Neural crest cell (in vitro differentiated cells): Measurements from ENCODE around the gene POLD2. TPM values are rescaled to one million over a fixed set of nuclear protein-coding genes. Genes with fewer than 3 reads are reported as not detected.

ENCODE experiments used
- DNase-seq: peaks from one replicate; pipeline ENCODE4 v3.0.0; 2021; ENCODE audit warnings: low read depth, mixed read lengths, low spot score
- H3K27ac Mint-ChIP-seq: one replicate; pipeline ENCODE4 v1.8.0; 2021; ENCODE audit warnings: mild to moderate bottlenecking, mixed read lengths; ENCODE audit not compliant: unreplicated experiment
- H3K27me3 Mint-ChIP-seq: 2 replicates; pipeline ENCODE4 v1.8.0; 2021; ENCODE audit warnings: low read depth, mild to moderate bottlenecking, mixed read lengths
- H3K36me3 Mint-ChIP-seq: 2 replicates; pipeline ENCODE4 v1.8.0; 2021; ENCODE audit warnings: low read depth, mild to moderate bottlenecking, mixed read lengths
- H3K4me1 Mint-ChIP-seq: 2 replicates; pipeline ENCODE4 v1.8.0; 2021; ENCODE audit warnings: mixed read lengths
- H3K4me3 Mint-ChIP-seq: one replicate; pipeline ENCODE4 v1.8.0; 2021; ENCODE audit warnings: mild to moderate bottlenecking, mixed read lengths
- H3K9me3 Mint-ChIP-seq: 2 replicates; pipeline ENCODE4 v1.8.0; 2021; ENCODE audit warnings: mixed read lengths
- total RNA-seq: library from RNA; stranded (reverse); gene quantifications from 2 replicates; pipeline ENCODE4 v1.2.1, GENCODE V29; 2021
- TF ChIP-seq, protein P1 (sequence below): fragments of 200-600 bp; sonication (generic); conservative IDR thresholded peaks from 2 replicates; pipeline ENCODE4 v1.5.0; 2021; ENCODE audit warnings: antibody characterized with exemption, mild to moderate bottlenecking

Gene POLD2
- total RNA-seq, 1 donor from 2014 or later, result 159 TPM

- H3K36me3 Mint-ChIP-seq, result no peaks in the 10 kb centered on the region
- no peak for DNase-seq
- H3K9me3 Mint-ChIP-seq, result no peaks in the 10 kb centered on the region
- TF ChIP-seq, protein P1, sequence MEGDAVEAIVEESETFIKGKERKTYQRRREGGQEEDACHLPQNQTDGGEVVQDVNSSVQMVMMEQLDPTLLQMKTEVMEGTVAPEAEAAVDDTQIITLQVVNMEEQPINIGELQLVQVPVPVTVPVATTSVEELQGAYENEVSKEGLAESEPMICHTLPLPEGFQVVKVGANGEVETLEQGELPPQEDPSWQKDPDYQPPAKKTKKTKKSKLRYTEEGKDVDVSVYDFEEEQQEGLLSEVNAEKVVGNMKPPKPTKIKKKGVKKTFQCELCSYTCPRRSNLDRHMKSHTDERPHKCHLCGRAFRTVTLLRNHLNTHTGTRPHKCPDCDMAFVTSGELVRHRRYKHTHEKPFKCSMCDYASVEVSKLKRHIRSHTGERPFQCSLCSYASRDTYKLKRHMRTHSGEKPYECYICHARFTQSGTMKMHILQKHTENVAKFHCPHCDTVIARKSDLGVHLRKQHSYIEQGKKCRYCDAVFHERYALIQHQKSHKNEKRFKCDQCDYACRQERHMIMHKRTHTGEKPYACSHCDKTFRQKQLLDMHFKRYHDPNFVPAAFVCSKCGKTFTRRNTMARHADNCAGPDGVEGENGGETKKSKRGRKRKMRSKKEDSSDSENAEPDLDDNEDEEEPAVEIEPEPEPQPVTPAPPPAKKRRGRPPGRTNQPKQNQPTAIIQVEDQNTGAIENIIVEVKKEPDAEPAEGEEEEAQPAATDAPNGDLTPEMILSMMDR, result no peak
- H3K27ac Mint-ChIP-seq, result no peak overlapping the region
- H3K27me3 Mint-ChIP-seq, result no peaks in the 10 kb centered on the region
- H3K4me1 Mint-ChIP-seq, result no peaks in the 10 kb centered on the region
- H3K4me3 Mint-ChIP-seq, result no peak overlapping the region
These were observed 32.1 kb upstream of the POLD2 start for GRCh38 chr7:44155191-44156185.

DNA sequence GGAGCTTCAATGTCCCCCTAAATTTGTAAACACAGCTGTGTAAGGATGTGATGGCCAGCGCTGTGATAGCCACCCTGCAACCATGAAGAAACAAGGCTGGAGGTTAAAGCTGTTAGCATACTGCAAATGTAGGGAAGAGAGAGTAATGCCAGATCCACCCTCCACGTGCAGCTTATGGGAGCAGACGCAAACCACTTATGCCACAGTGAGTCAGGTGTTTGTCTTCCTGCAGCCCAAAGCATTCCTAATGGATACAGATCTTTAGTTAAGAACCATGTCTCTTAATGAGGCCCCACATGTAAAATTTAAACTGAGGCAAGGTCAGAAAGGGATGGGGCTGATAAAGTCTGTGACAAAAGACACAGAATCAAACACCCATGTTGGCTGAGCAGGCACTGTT, 31.4 kb upstream of the POLD2 start:
- Mint-ChIP-seq H3K36me3 (no peaks in the 10 kb centered on the region), H3K27me3 (no peaks in the 10 kb centered on the region), H3K4me3 (no peak overlapping the region), H3K27ac (no peak overlapping the region), H3K4me1 (no peaks in the 10 kb centered on the region), H3K9me3 (no peaks in the 10 kb centered on the region)
- TF ChIP-seq, protein P1, result no peak
- DNase-seq, result no peak

DNA sequence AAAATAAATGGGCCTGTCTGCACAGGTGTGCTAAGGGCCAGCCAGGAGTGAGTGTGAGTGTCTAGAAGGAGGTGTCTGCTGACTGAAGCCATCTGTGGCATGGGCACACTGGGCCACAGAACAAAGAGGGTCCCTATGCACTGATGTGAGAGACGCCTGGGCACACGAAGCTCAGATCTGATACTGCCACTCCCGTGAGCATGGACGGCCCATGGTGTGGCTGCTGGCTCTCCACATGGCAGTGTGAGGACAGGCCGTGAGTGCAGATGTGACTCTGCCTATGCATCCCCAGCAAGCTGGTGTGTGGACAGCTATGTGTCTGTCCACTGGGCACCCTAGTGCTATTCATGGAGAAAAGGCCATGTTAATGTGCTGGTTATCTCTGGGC, 30.6 kb upstream of the POLD2 start:
- H3K36me3 Mint-ChIP-seq, result no peaks in the 10 kb centered on the region
- DNase-seq, result no peak
- H3K4me3 Mint-ChIP-seq, result no peak overlapping the region
- H3K4me1 Mint-ChIP-seq, result no peaks in the 10 kb centered on the region
- TF ChIP-seq, protein P1, result no peak
- no peaks in the 10 kb centered on the region for H3K9me3 Mint-ChIP-seq
- no peak overlapping the region for H3K27ac Mint-ChIP-seq
- H3K27me3 Mint-ChIP-seq, result no peaks in the 10 kb centered on the region

GRCh38 chr7:44152971-44153947, 29.9 kb upstream of the POLD2 start:
- Mint-ChIP-seq H3K27ac (no peak overlapping the region), H3K36me3 (no peaks in the 10 kb centered on the region), H3K27me3 (no peaks in the 10 kb centered on the region), H3K4me3 (no peak overlapping the region), H3K9me3 (no peaks in the 10 kb centered on the region), H3K4me1 (no peaks in the 10 kb centered on the region)
- DNase-seq, result no peak
- TF ChIP-seq, protein P1, result no peak

DNA sequence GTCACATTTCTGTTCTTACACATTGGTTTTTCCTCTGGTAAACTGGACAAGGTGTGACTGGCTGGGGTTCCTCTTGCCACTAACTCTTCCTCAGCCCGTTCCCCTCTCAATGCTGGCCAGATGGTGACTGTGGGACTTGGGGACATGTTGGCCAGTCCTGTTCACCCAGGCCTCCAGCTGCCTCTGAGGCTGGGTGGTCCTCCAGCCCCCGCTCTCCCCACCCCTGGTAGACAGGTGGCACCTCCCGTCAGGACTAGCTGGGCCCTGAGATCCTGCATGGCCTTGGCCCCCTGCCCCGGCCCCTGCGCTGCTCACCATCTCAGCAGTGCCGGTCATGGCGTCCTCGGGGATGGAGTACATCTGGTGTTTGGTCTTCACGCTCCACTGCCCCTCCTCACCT, 28.6 kb upstream of the POLD2 start:
- H3K4me3 Mint-ChIP-seq, result no peak overlapping the region
- no peak overlapping the region for H3K27ac Mint-ChIP-seq
- no peaks in the 10 kb centered on the region for H3K9me3 Mint-ChIP-seq
- peaks cover 2% of the 10 kb centered on the region for H3K27me3 Mint-ChIP-seq
- no peaks in the 10 kb centered on the region for H3K36me3 Mint-ChIP-seq
- TF ChIP-seq, protein P1, result no peak
- no peak for DNase-seq
- H3K4me1 Mint-ChIP-seq, result peaks cover 3% of the 10 kb centered on the region
